Stimulated activated naive CD8-positive, alpha-beta T cell treated with anti-CD3 and anti-CD28 coated beads, Interleukin-15, Interleukin-2, amounts not matched to agents 100 ng/mL and 50 ng/mL, for 24 hours (primary cell): ENCODE results near the gene SCUBE1.

ENCODE experiments used
- H3K27ac Mint-ChIP-seq: one replicate; pipeline ENCODE4 v1.8.0; 2021; ENCODE audit warnings: mild to moderate bottlenecking, mixed read lengths
- H3K27me3 Mint-ChIP-seq: one replicate; pipeline ENCODE4 v1.8.0; 2021; ENCODE audit warnings: mixed read lengths
- H3K36me3 Mint-ChIP-seq: one replicate; pipeline ENCODE4 v1.8.0; 2021; ENCODE audit warnings: low read depth, mixed read lengths
- H3K4me1 Mint-ChIP-seq: one replicate; pipeline ENCODE4 v1.8.0; 2021; ENCODE audit warnings: low read depth, mixed read lengths
- H3K4me3 Mint-ChIP-seq: one replicate; pipeline ENCODE4 v1.8.0; 2021; ENCODE audit warnings: mild to moderate bottlenecking, mixed read lengths
- H3K9me3 Mint-ChIP-seq: one replicate; pipeline ENCODE4 v1.8.0; 2021; ENCODE audit warnings: mixed read lengths

SCUBE1 gene

DNA sequence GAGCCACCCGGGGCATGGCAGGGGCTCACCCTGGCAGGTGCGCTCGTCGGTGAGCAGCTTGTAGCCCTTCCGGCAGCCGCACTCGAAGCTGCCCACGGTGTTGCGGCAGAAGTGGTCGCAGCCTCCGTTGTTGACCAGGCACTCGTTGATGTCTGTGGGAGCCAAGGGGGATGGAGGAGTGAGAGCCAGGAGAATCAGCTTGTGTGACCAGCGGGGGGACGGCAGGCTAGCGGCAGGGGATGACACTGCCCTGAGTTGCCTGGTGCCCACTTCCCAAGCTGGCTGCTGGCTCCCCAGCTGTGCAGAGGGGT, 111.5 kb downstream of the SCUBE1 start:
- no peaks in the 10 kb centered on the region for H3K9me3 Mint-ChIP-seq
- no peaks in the 10 kb centered on the region for H3K4me1 Mint-ChIP-seq
- no peak overlapping the region for H3K27ac Mint-ChIP-seq
- no peaks in the 10 kb centered on the region for H3K36me3 Mint-ChIP-seq
- H3K27me3 Mint-ChIP-seq = no peaks in the 10 kb centered on the region
- H3K4me3 Mint-ChIP-seq = no peak overlapping the region

DNA sequence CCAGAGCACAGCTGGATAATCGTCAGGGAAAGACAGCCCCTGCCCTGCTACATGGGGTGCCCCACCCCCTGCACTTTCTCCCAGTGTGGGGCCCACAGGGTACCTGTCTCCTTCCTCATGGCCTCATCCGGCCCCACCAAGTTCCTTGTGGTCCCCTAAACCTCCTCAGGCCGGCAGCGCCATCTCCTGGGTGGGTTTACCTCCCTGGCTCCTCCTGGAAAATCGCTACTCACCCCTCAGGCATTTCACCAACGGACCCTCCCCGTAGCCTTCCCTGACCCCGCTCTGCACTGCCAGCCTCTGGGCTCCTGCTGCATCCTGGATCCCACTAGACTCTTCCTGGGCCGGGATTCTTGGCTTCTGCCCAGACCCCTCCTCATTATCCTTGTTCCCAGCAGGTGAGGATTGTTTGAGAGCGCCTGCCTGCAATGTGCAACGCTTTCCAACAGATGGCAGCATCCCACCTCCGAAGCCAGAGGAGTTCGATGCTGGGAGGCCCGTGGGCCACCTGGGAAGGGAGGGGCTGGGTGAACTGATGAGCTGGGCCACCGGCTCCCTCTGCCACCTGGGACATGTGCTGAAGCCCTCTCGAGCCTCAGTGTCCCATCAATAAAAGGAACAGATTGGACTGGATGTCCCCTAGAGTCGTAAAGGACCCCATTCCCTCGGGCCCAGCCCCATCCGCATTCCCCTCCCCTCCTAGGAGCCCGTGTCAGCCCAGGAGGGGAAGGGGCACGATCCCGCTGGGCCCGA, 112.0 kb downstream of the SCUBE1 start:
- H3K27ac Mint-ChIP-seq = no peak overlapping the region
- no peaks in the 10 kb centered on the region for H3K36me3 Mint-ChIP-seq
- peaks cover 1% of the 10 kb centered on the region for H3K4me1 Mint-ChIP-seq
- H3K9me3 Mint-ChIP-seq = no peaks in the 10 kb centered on the region
- no peaks in the 10 kb centered on the region for H3K27me3 Mint-ChIP-seq
- H3K4me3 Mint-ChIP-seq = no peak overlapping the region

- Mint-ChIP-seq H3K27me3 (no peaks in the 10 kb centered on the region), H3K4me3 (no peak overlapping the region), H3K36me3 (no peaks in the 10 kb centered on the region), H3K27ac (no peak overlapping the region), H3K4me1 (peaks cover 7% of the 10 kb centered on the region), H3K9me3 (no peaks in the 10 kb centered on the region)
Measured at GRCh38 chr22:43230571-43230970, 112.6 kb downstream of the SCUBE1 start.

DNA sequence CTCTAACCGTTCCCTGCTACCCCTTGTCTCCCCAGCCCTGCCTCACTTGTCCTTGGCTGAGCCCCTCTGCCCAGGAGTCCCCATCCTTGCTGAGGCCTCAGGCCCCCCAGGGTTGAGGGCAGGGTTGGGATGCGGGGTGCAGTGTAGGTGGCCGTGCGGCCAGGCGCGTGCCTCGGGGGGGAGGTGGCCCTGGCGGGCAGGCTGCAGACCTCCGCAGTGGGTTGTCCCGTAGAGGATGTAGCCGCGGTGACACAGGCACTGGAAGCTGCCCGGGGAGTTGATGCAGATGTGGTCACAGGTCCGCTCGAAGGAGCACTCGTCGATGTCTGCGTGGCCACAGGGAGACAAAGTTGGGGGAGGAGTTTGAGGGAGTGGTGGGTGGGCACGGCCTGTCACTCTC, 114.3 kb downstream of the SCUBE1 start:
- Mint-ChIP-seq H3K9me3 (no peaks in the 10 kb centered on the region), H3K27me3 (no peaks in the 10 kb centered on the region), H3K4me3 (no peak overlapping the region), H3K4me1 (peaks cover 7% of the 10 kb centered on the region), H3K27ac (peak overlapping the region; percentile 36), H3K36me3 (no peaks in the 10 kb centered on the region)

- Mint-ChIP-seq H3K9me3 (no peaks in the 10 kb centered on the region), H3K27me3 (no peaks in the 10 kb centered on the region), H3K27ac (no peak overlapping the region), H3K4me3 (no peak overlapping the region), H3K4me1 (peaks cover 7% of the 10 kb centered on the region), H3K36me3 (no peaks in the 10 kb centered on the region)
Measured at GRCh38 chr22:43228330-43228729, 114.8 kb downstream of the SCUBE1 start.

GRCh38 chr22:43227239-43227630, 115.9 kb downstream of the SCUBE1 start:
- H3K4me3 Mint-ChIP-seq = no peak overlapping the region

DNA sequence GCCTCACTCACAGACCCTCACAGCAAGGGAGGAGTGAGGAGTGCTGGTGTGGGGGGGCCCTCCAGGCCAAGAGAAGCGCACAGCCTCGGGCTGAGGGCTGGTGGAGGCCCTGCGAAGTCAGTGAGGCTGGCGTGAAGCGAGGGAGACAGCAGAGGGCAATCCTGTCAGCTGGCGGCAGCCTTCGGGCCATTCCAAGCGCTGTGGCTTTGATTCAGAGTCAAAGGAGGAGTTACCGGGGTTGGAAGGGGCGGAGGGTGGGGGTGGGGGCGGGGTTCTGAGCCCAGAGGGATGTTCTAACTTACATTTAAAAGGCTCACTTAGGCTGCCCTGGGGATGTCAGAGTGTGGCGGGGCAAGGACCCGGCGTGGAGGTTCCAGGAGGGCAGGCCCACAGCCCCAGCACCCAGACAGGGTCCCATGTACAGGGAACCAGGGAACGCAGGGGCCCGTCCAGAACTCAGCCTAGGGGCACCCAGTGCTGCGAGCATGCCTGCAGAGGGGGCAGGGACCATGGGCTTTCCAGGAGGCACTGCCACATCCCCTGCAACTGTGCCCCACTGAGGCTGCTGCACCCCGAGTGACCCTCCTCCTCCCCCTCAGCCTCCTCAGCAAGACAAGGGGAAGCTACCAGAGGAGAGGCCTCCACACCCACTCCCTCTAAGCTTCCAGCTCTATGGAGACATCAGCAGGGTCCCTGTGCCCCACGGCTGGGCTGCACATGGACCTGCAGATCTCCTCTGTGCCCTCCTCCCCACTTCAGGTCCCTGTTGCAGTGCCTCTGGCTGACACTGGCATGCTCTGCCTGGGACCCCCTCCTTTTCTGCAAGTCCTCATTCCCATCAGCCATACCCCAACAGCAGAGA, 116.6 kb downstream of the SCUBE1 start:
- no peaks in the 10 kb centered on the region for H3K9me3 Mint-ChIP-seq
- no peak overlapping the region for H3K4me3 Mint-ChIP-seq
- H3K36me3 Mint-ChIP-seq = no peaks in the 10 kb centered on the region
- H3K27me3 Mint-ChIP-seq = no peaks in the 10 kb centered on the region
- H3K27ac Mint-ChIP-seq = no peak overlapping the region
- peaks cover 7% of the 10 kb centered on the region for H3K4me1 Mint-ChIP-seq

More at GRCh38 chr22:43227239-43227630, 115.9 kb downstream of the SCUBE1 start:
- Mint-ChIP-seq H3K9me3 (no peaks in the 10 kb centered on the region), H3K4me1 (peaks cover 7% of the 10 kb centered on the region), H3K27me3 (no peaks in the 10 kb centered on the region), H3K27ac (no peak overlapping the region), H3K36me3 (no peaks in the 10 kb centered on the region)

- H3K4me3 Mint-ChIP-seq = no peak overlapping the region
- peak overlapping the region; percentile 33 for H3K27ac Mint-ChIP-seq
- no peaks in the 10 kb centered on the region for H3K27me3 Mint-ChIP-seq
- no peaks in the 10 kb centered on the region for H3K36me3 Mint-ChIP-seq
- H3K9me3 Mint-ChIP-seq = no peaks in the 10 kb centered on the region
- peaks cover 7% of the 10 kb centered on the region for H3K4me1 Mint-ChIP-seq
Measured at GRCh38 chr22:43225609-43226008, 117.6 kb downstream of the SCUBE1 start.

DNA sequence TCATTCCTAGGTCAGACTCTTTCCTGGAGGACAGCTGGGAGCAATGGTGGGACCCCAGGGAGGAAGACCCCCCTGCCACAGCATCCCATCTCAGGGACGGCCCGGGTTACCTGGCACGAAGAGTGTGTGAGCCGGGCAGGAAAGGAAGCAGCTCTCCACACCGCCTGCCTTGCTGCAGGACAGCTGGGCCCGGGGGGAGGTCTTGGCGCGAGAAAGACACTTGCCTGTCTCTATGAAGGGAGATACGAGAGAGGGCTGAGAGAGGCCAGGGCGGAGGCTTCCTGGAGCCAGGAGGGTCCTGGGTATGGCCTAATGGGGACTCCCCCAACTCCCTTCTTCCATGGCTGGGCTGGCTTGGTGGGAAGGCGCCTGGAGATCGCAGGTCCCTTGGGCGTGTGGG, 120.2 kb downstream of the SCUBE1 start:
- H3K4me3 Mint-ChIP-seq = no peak overlapping the region
- no peaks in the 10 kb centered on the region for H3K27me3 Mint-ChIP-seq
- H3K4me1 Mint-ChIP-seq = peaks cover 7% of the 10 kb centered on the region
- no peaks in the 10 kb centered on the region for H3K36me3 Mint-ChIP-seq
- H3K9me3 Mint-ChIP-seq = no peaks in the 10 kb centered on the region
- H3K27ac Mint-ChIP-seq = no peak overlapping the region

DNA sequence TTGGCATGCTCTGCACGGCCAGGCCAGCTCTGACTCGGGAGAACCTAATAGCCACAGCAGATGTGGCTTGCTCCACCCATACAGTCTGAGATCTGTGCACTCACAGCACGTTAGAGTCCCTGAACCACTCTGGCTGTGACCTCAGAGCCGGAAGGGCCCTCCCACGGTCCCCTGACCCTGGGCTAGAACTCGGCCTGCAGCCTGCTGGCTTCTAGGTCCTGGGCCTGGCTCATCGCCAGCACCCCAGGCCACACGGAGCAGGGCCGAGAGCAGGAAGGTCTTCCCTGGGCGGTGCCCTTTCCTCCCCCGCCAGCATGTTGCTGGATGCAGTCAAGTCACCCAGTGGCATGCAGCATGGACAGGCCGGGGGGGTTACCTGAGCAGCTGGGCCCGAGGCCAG, 120.9 kb downstream of the SCUBE1 start:
- Mint-ChIP-seq H3K27ac (no peak overlapping the region), H3K4me1 (peaks cover 7% of the 10 kb centered on the region), H3K4me3 (no peak overlapping the region)

DNA sequence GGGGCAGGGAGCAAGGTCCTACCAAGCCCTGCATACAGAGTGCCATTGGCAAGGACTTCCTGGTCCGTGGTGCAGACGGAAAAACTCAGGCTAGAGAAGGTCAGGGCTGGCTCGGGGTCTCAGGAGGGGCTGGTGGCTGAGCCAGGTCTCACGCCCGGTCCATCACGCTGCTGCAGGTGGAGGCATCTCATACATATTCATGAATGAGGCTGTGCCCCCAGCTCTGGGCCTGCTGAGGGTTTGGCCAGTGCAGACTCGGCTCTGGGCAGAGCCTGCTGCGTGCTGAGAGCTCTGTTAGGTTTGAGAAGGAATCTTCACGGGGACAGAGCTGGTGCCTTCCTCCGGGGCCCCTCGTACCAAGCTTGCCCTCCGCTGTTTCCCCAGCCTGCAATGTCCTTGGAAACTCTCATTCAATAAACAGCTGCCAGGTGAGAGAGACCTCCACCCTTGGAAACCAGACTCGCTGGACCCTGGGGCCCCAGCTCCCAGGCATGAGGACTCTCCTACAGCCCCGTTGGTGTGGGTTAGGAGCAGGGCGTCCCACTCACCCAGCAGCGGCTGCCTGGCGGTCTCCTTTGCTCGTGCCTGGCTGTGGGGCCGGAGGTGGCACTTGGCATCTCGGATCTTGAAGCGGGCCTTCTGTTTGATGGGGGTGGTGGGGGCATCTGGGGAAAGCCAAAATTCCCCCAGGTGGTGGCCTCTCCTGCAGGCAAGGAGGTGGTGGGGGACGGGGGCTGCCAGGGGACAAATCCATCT, 122.4 kb downstream of the SCUBE1 start:
- Mint-ChIP-seq H3K9me3 (no peaks in the 10 kb centered on the region), H3K36me3 (no peaks in the 10 kb centered on the region), H3K27me3 (no peaks in the 10 kb centered on the region), H3K4me3 (no peak overlapping the region), H3K27ac (no peak overlapping the region), H3K4me1 (peaks cover 3% of the 10 kb centered on the region)

More for the DNA sequence above, 120.9 kb downstream of the SCUBE1 start:
- Mint-ChIP-seq H3K36me3 (no peaks in the 10 kb centered on the region), H3K9me3 (no peaks in the 10 kb centered on the region), H3K27me3 (no peaks in the 10 kb centered on the region)

DNA sequence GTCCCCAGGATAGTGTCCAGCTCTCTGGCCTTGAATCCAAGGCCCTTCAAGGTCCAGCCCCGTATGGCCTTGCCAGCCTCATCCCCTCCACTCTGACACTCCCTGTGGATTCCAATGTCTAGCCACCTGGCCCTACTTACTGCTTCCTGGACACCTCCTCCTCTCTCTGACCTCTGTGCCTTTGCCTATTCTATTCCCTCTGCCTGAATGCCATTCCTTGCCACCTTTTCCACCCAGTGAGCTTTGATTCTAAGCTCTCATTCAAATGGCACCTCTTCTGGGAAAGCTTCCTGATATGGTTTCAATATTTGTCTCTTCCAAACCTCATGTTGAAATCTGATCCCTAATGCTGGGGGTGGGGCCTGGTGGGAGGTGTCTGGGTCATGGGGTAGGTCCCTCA, 124.4 kb downstream of the SCUBE1 start:
- H3K27me3 Mint-ChIP-seq = no peaks in the 10 kb centered on the region
- H3K27ac Mint-ChIP-seq = no peak overlapping the region
- no peak overlapping the region for H3K4me3 Mint-ChIP-seq
- no peaks in the 10 kb centered on the region for H3K4me1 Mint-ChIP-seq
- no peaks in the 10 kb centered on the region for H3K9me3 Mint-ChIP-seq
- H3K36me3 Mint-ChIP-seq = no peaks in the 10 kb centered on the region

GRCh38 chr22:43217285-43218030, 125.7 kb downstream of the SCUBE1 start:
- H3K27ac Mint-ChIP-seq = no peak overlapping the region
- H3K4me1 Mint-ChIP-seq = no peaks in the 10 kb centered on the region

GRCh38 chr22:43216738-43217137, 126.4 kb downstream of the SCUBE1 start:
- no peaks in the 10 kb centered on the region for H3K36me3 Mint-ChIP-seq
- no peaks in the 10 kb centered on the region for H3K27me3 Mint-ChIP-seq
- H3K27ac Mint-ChIP-seq = no peak overlapping the region

More at GRCh38 chr22:43217285-43218030, 125.7 kb downstream of the SCUBE1 start:
- Mint-ChIP-seq H3K36me3 (no peaks in the 10 kb centered on the region), H3K27me3 (no peaks in the 10 kb centered on the region), H3K4me3 (no peak overlapping the region), H3K9me3 (no peaks in the 10 kb centered on the region)

More at GRCh38 chr22:43216738-43217137, 126.4 kb downstream of the SCUBE1 start:
- no peaks in the 10 kb centered on the region for H3K9me3 Mint-ChIP-seq
- no peaks in the 10 kb centered on the region for H3K4me1 Mint-ChIP-seq
- no peak overlapping the region for H3K4me3 Mint-ChIP-seq
